GM18861 (cell line): Measurements from ENCODE around the gene DNAJC11.

Experiments used
- ATAC-seq: cut with Tn5 transposase; IDR thresholded peaks from one replicate; pipeline ENCODE4 v1.9.1; 2021; ENCODE audit not compliant: unreplicated experiment

Gene DNAJC11

DNA sequence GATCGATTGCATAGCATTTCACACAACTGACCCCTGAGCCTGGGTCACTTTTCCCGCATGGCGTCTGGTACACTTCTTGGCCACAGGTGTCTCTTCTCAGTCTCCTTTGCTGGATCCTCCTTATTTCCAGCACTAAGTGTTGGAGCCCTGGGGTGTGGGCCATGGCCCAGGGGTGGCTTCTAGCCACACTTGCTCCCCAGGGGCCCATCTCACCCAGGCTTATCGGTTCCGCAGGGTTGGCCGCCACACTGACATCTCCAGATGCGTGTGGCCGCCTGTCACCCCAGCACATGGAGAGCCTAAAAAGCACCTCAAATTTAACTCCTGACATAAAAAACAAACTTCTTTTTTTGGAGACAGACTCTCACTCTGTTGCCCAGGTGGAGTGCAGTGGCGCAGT, 74.6 kb downstream of the DNAJC11 start:
- no peak for ATAC-seq

GRCh38 chr1:6625584-6626149, 75.9 kb downstream of the DNAJC11 start:
- ATAC-seq = no peak

DNA sequence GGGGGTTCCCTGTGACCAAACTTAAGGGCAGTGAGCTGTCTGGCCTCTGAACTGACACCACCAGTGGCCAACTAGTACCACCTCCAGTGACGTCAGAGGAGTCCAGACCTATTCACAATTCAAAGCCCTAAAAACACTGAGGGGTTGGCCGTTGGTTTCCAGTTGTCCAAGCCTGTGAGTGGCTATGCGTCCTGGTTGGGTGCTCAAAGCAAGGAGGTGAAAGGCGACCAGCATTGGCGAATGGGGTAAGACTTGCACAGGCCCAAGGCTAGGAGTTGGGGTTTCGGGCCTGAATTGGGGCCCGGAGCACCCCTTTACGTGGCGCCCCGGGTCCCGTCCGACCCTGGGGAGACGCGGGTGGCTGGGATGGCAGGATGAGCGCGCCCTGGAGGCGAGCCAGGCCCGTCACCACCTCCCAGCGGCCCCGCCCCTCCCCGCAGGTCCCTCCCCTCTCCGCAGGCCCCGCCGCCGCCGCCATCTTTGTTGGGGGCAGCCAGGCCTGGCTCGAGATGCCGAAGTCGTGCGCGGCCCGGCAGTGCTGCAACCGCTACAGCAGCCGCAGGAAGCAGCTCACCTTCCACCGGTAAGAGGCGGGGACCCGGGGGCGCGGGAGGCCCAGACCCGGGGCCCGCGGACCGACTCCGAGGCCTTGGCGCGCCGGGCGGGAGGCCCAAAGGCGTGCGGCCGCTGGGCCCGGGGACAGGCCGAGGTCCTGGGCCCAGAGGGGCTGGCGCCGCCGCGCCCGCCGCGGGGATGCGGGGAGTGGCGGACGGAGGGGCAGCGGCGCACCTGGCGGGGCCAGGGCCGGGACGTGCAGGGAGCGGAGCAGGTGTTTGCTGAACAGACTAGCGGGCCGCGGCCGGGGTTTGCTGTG, 76.7 kb downstream of the DNAJC11 start, which contains the start of gene THAP3:
Gene THAP3 (plus strand): TSS at position 159 of the 874 bp plus-strand sequence. CDS start 351 bp downstream, at position 510.
- peak; percentile 53 for ATAC-seq

DNA sequence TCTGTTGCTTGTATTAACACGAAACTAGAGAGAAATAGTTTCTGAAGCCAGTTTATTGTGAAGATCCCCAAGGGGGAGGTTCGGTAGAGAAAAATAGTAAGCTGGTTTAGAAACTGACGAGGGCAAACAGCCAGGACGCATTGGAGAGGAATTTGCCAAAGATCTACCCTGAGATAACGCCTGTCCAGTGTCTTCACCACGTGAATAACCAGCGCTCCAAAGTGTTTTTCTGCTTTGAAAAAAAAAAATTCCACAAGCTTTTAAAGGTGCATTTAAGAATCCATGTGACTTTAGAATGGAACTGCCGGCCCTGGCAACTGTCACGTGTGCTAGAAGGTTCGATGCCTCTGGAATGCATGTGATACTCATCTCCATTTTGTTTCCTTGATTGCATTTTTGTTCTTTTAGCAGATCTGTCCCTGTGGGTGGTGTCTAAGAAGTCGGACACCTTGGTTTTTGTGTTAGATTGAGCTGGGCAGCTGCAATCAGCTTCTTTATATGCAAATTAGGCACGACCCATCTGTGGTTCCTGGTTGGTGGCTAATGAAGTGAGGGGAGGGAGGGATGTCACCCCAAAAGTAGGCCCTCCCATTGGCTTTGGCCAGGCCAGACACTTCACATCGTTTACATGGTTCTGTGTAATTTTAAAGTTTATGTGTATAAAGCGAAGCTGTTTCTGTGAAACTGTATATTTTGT, 78.2 kb downstream of the DNAJC11 start:
- ATAC-seq = no peak

DNA sequence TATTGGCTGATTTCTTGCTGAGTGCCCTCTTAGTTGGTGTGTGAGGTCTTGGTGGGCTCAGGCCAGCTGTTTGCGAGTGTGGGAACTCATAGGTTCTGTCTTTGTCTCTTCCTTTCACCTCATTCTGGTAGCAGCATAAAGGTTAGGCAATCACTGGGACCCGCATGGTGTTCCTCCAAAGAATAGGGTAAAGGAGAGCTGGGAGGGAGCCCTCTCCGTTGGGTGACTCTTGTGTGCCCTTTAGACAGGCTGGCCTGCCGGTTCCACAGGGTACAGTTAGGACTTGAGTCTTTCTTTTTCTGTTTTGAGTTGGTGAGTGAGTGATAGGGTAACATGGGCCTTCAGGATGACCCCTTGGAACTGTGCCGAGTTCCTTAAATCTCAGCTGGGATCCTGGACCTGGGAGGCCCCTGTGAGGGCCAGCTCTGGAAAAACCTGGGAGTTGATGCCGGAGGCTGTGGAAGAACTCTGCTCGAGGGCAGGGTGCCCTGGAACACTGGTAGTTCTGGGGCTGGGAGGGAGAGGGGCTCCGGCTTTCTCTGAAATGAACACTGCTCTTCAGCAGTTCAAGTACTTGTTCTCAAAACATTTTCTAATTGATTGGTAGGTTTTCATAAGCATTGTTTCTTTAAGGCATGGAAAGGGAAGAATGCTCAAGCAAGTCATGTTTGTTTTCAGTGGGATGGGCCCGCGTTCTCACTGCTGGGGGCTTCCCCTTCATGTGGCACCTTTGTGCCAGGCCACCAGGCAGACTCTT, 79.0 kb downstream of the DNAJC11 start:
- no peak for ATAC-seq

DNA sequence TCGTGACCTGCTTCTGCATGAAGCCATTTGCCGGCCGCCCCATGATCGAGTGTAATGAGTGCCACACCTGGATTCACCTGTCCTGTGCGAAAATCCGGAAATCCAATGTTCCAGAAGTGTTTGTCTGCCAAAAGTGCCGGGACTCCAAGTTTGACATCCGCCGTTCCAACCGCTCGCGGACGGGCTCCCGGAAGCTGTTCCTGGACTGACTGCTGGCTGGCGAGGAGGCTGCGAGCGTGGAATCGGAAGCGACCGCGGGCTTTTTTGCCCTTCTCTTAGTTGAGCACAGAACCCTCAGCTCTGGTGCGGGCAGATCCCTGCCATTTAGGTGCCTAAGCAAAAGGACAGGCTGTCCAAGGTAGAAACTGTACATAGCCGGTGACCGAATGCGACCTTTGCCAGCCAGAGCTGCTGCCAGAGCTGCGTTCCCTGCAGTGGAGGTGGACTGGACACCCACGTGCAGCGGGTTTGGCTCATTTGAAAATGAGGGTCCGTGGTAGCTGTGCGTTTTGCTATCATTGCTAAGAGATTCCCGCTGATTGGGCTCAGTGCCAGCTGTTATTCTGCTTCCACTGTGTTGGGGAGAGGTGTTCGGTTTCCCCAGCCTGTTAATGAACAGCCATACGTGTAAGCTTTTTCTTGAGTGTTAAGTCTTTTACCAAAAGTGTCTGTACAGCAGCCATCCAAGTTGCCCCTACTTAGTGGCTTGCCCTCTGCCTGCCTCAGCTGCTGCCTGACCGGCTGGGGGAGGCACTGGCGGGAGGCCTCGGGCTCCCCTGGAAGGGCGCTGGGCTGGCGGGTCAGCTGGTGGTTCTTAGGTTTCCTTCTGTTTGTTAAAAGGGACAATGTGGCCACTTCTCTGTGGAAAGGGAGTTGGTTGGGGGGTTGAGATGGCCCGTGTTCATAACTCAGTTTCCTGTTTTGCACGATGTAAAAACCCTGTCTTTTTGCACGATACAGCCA, 79.9 kb downstream of the DNAJC11 start:
- ATAC-seq = no peak

DNA sequence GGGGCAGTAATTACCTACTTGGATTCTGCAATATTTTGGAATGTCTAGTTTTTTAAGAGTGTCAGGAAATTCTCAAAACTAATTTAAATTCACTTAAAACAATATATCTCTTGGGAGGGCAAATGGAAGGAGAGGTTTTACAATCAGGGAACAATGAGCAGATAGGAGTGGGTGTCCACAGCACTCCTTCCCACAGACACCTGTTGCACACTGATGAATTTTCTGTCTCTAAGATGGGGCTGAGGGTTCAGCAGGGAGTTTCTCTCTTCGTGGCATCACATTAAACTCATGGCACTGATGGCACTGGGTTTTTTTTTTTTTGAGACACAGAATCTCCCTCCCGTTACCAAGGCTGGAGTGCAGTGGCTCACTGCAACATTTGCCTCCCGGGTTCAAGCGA, 82.6 kb downstream of the DNAJC11 start:
- no peak for ATAC-seq

- no peak for ATAC-seq
Measured at GRCh38 chr1:6614929-6615785, 86.5 kb downstream of the DNAJC11 start.

- ATAC-seq = no peak
Measured at GRCh38 chr1:6614019-6614928, 87.3 kb downstream of the DNAJC11 start.

DNA sequence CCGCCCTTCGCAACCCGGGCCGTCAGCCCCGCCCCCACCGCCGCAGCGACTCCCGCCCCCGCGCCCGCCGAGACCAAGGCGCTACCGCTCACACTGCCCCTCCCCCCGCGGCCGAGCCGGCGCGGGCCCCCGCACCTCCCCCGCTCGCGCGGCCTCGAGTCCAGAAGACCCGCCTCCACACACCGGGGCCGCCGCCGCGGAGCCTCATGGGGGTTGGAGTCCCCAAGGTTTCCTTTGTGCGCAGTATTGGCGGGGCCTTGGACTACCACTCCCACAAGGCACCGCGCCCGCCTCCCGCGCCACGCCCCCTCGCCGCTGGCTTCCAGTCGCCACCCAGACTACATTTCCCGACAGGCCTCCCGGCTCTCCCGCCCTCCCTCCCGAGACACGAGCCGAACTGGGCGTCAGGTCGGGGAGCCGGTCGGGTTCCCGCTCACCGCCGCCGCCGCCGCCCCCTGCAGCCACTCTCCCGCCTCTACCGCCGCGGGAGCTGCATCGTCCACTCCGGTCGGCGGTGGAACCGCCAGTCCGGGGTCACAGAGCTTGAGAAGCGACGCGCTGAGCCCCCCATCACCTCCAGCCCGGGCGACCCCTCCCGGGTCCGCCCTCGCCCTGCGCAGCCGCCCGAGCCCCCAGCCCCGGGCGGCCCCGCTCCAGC, 88.1 kb downstream of the DNAJC11 start, which contains the start of gene PHF13:
Gene PHF13 (plus strand): TSS at position 371 of the 658 bp plus-strand sequence. CDS start 336 bp downstream, outside the sequence.
- ATAC-seq = peak; percentile 89

GRCh38 chr1:6612641-6613360, 88.8 kb downstream of the DNAJC11 start:
- ATAC-seq = peak; percentile 23

DNA sequence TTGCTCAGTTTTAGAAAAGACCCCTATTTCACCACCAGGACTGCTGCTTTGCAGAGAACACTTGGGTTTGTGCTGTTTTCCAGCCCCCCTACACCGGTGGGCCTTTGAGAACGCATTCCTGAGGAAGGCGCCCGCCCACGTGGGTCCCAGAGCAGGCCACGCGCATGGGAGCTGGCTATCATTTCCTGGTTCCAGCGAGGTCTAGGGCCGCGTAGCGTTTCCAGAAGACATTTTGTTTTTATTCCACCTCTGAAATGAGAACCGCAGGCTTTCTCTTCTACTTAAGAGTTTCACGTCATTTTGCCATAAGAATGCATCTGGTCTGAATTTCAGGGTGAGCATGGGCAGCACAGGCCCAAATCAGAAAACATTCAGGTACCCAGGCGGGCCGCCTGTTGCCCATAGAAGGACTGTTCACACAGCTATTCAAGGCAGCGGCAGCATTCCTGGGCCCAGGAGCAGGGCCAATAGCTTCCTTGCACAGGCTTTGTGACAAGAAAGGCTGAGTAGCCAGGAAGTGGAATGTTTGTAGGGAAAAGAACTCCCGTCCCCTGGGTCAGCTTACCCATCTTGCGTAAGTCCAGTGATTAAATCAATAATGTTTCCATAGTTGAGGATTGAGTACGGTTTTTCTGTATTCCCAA, 97.6 kb downstream of the DNAJC11 start:
- ATAC-seq = no peak

GRCh38 chr1:6603238-6603914, 98.2 kb downstream of the DNAJC11 start:
- ATAC-seq = peak; percentile 9

GRCh38 chr1:6602669-6603237, 98.9 kb downstream of the DNAJC11 start, which contains the start of gene KLHL21:
Gene KLHL21 (minus strand): TSS chr1:6602869. CDS start chr1:6602817, 52 bp downstream.
- peak; percentile 39 for ATAC-seq
